GM19043 (cell line): ENCODE data around the gene RGS8.

Experiments
- ATAC-seq: cut with Tn5 transposase; IDR thresholded peaks from one replicate; pipeline ENCODE4 v1.9.1; 2021; ENCODE audit warnings: low read depth; ENCODE audit not compliant: unreplicated experiment

RGS8 gene

GRCh38 chr1:182684116-182684828 is at the start of gene RGS8:
Gene RGS8 (minus strand): TSS chr1:182684587. CDS start chr1:182669649, 14,938 bp downstream.
- ATAC-seq = no peak

- ATAC-seq = no peak
Measured at GRCh38 chr1:182731852-182732575, 47.6 kb upstream of the RGS8 start.

- ATAC-seq = no peak
Measured at GRCh38 chr1:182726912-182727311, 42.5 kb upstream of the RGS8 start.

- no peak for ATAC-seq
Measured at GRCh38 chr1:182725259-182726255, 41.2 kb upstream of the RGS8 start.

GRCh38 chr1:182724215-182724614 is 39.8 kb upstream of the RGS8 start:
- no peak for ATAC-seq

- no peak for ATAC-seq
Measured at GRCh38 chr1:182723200-182723599, 38.8 kb upstream of the RGS8 start.

- ATAC-seq = no peak
Measured at GRCh38 chr1:182721525-182721924, 37.1 kb upstream of the RGS8 start.

- ATAC-seq = no peak
Measured at GRCh38 chr1:182720463-182720862, 36.1 kb upstream of the RGS8 start.

GRCh38 chr1:182719553-182719952 is 35.2 kb upstream of the RGS8 start:
- ATAC-seq = no peak

- no peak for ATAC-seq
Measured at GRCh38 chr1:182718311-182718710, 33.9 kb upstream of the RGS8 start.

- no peak for ATAC-seq
Measured at GRCh38 chr1:182716740-182717720, 32.6 kb upstream of the RGS8 start.

- ATAC-seq = no peak
Measured at GRCh38 chr1:182715531-182715930, 31.1 kb upstream of the RGS8 start.

GRCh38 chr1:182714546-182714945 is 30.2 kb upstream of the RGS8 start:
- ATAC-seq = no peak

- ATAC-seq = no peak
Measured at GRCh38 chr1:182713939-182714338, 29.6 kb upstream of the RGS8 start.

GRCh38 chr1:182713492-182713891 is 29.1 kb upstream of the RGS8 start:
- ATAC-seq = no peak

GRCh38 chr1:182709855-182710254 is 25.5 kb upstream of the RGS8 start:
- ATAC-seq = no peak

- ATAC-seq = no peak
Measured at GRCh38 chr1:182709225-182709764, 24.9 kb upstream of the RGS8 start.

GRCh38 chr1:182707122-182707521 is 22.7 kb upstream of the RGS8 start:
- ATAC-seq = no peak

- ATAC-seq = no peak
Measured at GRCh38 chr1:182704677-182705076, 20.3 kb upstream of the RGS8 start.
